T-helper 1 cell treated with Interleukin-12 subunit alpha and Interleukin-12 subunit beta and Interleukin-4 antibody, amounts not matched to agents 30 ng/mL and 1 ng/mL, for 36 hours (primary cell): ENCODE results near the gene GTF2A1. TPM values are rescaled to one million over a fixed set of nuclear protein-coding genes. Genes with fewer than 3 reads are reported as not detected.

Experiments
- intact Hi-C: fragments of 100-400 bp; cut with micrococcal nuclease; formaldehyde crosslinking; loops from one replicate; pipeline ENCODE4 v1.15.1; 2024
- total RNA-seq: library from RNA; stranded (reverse); gene quantifications from 2 replicates; pipeline ENCODE4 v1.2.3, GENCODE V29; 2022

The GTF2A1 gene
- total RNA-seq, 1 donor from 2014 or later = 38.6 TPM

- intact Hi-C loops = no loop called here
These were observed 75.7 kb downstream of the GTF2A1 start for GRCh38 chr14:81144824-81145603.

DNA sequence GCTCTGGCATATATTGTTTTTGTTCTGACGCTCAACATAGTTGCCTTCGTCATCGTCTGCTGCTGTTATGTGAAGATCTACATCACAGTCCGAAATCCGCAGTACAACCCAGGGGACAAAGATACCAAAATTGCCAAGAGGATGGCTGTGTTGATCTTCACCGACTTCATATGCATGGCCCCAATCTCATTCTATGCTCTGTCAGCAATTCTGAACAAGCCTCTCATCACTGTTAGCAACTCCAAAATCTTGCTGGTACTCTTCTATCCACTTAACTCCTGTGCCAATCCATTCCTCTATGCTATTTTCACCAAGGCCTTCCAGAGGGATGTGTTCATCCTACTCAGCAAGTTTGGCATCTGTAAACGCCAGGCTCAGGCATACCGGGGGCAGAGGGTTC is 77.0 kb downstream of the GTF2A1 start:
- intact Hi-C loops = no loop called here

GRCh38 chr14:81141426-81141825 is 79.3 kb downstream of the GTF2A1 start:
- intact Hi-C loops = no loop called here

DNA sequence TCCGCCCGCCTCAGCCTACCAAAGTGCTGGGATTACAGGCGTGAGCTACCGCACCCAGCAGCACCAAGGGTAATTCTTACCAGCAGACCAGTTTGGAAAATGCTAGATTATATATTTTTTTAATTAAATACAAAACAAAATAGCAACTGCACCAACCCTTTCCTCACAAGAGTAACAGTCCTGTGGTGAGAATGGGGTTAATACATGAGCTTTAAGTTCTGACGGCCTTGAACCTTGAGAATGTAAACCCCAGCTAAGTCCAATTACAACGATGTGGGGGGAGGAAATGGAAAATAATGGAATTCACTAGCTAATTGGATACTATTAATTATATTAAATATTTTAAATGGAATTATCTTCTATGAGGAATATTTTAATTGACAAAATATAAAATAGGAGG is 82.3 kb downstream of the GTF2A1 start:
- intact Hi-C loops = no loop called here

GRCh38 chr14:81137316-81137715 is 83.4 kb downstream of the GTF2A1 start:
- intact Hi-C loops = no loop called here

DNA sequence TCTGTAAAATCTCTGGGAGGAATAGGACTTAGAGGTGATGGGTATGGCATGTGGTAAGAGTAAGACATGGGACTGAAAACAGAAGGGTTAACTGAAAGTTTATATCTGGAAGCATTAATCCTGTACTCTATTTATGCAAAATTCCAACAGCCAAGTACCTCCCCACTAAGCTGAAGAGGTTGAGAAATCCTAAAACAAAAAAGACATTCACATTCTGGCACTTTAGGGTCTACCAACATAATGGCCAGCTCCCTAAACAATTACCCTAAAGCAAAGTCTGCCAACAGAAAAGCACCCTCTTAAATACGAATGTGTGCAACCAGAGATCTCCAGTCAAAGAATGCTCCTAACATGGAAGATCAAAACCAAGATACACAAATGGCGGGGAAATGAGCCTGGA is 87.4 kb downstream of the GTF2A1 start:
- intact Hi-C loops = no loop called here

- intact Hi-C loops = no loop called here
These were observed 88.3 kb downstream of the GTF2A1 start for GRCh38 chr14:81132468-81132867.

GRCh38 chr14:81129242-81129641 is 91.5 kb downstream of the GTF2A1 start:
- intact Hi-C loops = no loop called here

DNA sequence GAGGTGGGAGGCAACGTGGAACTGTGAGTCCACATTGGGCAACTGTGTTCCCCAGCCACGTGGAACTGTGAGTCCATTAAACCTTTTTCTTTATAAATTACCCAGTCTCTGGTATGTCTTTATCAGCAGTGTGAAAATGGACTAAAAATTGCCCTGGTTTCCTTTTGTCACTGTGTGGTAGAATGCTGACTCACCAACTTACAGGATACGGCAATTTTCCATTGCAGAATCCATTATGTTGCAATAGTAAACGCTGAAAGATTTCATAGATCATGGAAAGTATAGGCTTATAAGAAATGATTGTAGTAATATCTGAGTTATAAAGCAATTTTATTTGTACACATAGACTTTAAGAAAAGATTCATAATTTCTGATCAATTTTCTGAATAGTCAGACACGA is 93.0 kb downstream of the GTF2A1 start:
- intact Hi-C loops = no loop called here

GRCh38 chr14:81125536-81125935 is 95.2 kb downstream of the GTF2A1 start:
- intact Hi-C loops = no loop called here

Other genes with a start within 250 kb of the GTF2A1 start
- gene STON2, start 179.4 kb upstream of the GTF2A1 start, total RNA-seq = 1.1 and 1.5 TPM in 2 replicates